ENCODE data around the gene PPP1CA. TPM values are rescaled to one million over a fixed set of nuclear protein-coding genes. Genes with fewer than 3 reads are reported as not detected.
"Not testable (repeated sequence)": the region's sequence is repeated elsewhere in the genome, so short reads cannot be mapped to it uniquely, and the experiment has no call there.

PPP1CA gene
- total RNA-seq, 1 donor from 2014 or later, result 92.4 TPM

DNA sequence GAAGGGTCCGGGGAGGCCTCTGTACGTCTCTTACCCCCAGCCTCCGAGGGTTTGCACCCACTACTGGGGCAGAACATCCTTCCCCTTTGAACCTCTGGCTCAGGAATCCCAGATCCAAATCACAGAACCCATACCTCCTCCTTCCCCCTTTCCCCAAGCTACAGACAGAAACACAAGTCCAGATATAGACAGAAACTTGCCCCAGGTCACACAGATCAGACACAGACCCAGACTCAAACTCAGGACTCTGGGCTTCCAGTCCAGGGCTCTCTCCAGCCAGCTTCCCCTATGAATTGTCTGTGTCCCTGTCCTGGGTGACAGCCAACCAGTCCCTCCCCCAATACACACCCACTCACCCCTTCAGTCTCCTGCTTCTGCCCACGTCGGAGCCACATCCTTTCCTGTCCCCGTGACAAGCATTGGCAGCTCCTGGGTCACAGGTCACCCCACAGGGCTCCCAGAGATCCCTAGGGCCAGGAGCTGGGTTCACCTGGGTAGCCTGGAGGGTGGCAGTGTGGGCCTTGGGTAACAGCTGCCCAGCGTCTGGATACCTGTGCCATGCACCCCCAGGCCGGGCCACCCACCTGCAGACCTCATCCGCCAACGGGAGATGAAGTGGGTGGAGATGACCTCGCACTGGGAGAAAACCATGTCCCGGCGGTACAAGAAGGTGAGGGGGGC lies 3.0 kb upstream of the PPP1CA start:
- DNase-seq (ENCODE audit: low spot score), result no peak

DNA sequence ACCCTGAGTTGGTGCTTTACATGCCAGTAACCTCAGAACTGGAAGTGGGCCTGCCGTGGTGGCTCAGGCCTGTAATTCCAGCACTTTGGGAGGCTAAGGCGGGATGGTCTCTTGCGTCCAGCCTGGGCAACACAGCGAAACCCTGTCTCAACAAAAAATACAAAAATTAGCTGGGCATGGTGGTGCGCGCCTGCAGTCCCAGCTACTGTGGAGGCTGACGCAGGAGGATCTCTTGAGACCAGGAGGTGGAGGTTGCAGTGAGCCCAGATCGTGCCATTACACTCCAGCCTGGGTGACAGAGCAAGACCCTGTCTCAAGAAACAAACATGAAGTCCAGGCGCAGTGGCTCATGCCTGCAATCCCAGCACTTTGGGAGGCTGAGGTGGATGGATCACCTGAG lies 1.4 kb upstream of the PPP1CA start:
- DNase-seq (ENCODE audit: low spot score), result not testable (repeated sequence)

GRCh38 chr11:67402192-67402839 lies 658 bp upstream of the PPP1CA start:
- DNase-seq (ENCODE audit: low spot score), result not testable (repeated sequence)

GRCh38 chr11:67400942-67401494 lies 640 bp downstream of the PPP1CA start:
- no peak for DNase-seq (ENCODE audit: low spot score)

DNA sequence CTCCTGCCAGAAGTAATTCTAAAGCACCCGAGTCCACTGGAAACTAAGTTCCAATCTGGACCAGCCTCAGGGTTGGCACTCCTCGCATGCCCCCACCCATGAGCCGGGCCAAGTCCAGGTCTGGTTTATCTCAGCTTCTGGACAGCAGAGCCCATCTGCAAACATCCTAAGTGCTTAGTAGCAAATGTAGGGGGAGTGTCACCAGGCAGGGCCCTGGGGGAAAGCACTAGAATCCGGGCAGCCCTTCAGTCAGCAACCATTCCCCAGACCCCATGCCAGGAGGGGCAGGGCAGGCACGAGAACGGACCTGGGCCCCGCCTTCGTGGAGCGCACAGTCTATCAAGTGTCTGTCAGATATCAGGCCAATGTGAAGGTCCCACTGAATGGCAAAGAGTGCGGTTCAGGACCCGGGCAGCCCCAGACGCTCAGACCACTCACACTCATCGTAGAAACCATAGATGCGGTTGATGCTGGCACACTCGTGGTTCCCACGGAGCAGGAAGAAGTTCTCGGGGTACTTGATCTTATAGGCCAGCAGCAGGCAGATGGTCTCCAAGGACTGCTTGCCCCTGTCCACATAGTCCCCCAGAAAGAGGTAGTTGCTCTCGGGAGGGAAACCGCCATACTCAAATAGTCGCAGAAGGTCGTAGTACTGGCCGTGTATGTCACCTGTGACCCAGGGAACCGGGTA lies 1.3 kb downstream of the PPP1CA start:
- DNase-seq (ENCODE audit: low spot score), result no peak

- no peak for DNase-seq (ENCODE audit: low spot score)
These were observed 2.7 kb downstream of the PPP1CA start for GRCh38 chr11:67398661-67399563.

- DNase-seq (ENCODE audit: low spot score), result no peak
These were observed 3.5 kb downstream of the PPP1CA start for GRCh38 chr11:67397986-67398660.

GRCh38 chr11:67397536-67397935 lies 4.1 kb downstream of the PPP1CA start:
- DNase-seq (ENCODE audit: low spot score), result no peak

- DNase-seq (ENCODE audit: low spot score), result no peak
These were observed 4.9 kb downstream of the PPP1CA start for GRCh38 chr11:67396587-67397389.

GRCh38 chr11:67396259-67396581 lies 5.4 kb downstream of the PPP1CA start:
- no peak for DNase-seq (ENCODE audit: low spot score)

DNA sequence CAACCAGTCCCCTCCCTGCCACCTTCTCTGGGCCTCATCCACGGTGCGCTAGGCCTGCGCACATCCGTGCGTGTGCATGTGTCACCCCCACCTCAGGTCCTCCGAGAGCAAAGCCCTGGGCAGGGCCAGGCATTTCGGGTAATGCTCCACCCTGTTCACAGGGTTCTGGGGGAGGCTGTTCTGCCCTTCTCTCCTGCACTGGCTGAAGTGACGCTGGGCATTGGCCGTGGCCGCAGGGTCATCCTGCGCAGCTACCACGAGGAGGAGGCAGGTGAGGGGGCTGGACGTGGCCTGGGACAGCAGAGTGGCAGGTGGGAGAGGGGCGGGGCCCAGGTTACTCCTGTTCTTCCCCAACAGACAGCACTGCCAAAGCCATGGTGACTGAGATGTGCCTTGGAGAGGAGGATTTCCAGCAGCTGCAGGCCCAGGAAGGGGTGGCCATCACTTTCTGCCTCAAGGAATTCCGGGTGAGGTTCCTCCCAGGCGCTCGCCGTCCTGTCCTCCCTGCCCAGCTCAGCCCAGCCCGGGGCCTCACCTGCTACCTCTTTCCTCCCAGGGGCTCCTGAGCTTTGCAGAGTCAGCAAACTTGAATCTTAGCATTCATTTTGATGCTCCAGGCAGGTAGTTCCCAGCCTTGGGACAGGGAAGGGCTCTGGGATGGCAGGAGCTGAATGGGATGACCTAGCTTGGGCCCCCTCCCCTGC lies 6.0 kb downstream of the PPP1CA start:
- no peak for DNase-seq (ENCODE audit: low spot score)

DNA sequence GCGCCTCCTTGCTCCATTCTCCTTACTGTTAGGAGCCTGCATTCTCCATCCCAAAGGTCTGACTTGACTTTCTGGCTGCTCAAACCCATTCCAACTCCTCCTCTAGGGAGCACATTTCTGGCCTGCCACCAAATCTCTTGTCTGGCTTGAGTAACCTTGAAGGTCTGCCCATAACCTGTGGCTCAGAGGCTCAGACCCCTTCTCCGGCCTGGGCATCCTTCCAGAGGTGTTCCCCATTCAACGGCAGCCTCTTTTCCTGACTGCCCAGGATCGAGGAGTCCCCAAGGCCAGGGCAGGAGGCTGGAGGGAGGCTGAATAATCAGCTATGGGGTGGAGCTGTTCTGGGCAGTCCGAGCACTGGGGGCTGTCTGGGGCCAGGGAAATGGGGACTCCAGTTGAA lies 7.7 kb downstream of the PPP1CA start:
- no peak for DNase-seq (ENCODE audit: low spot score)

GRCh38 chr11:67393437-67393836 lies 8.2 kb downstream of the PPP1CA start:
- no peak for DNase-seq (ENCODE audit: low spot score)

- no peak for DNase-seq (ENCODE audit: low spot score)
These were observed 9.4 kb downstream of the PPP1CA start for GRCh38 chr11:67392183-67392715.

GRCh38 chr11:67391304-67392182 lies 10.1 kb downstream of the PPP1CA start, which contains the start of gene RAD9A:
Gene RAD9A (plus strand): TSS chr11:67391986. CDS start chr11:67392045, 59 bp downstream.
- DNase-seq (ENCODE audit: low spot score), result peak; percentile 97

GRCh38 chr11:67390947-67391303 lies 10.7 kb downstream of the PPP1CA start:
- no peak for DNase-seq (ENCODE audit: low spot score)

GRCh38 chr11:67389477-67389876 lies 12.2 kb downstream of the PPP1CA start:
- no peak for DNase-seq (ENCODE audit: low spot score)

GRCh38 chr11:67387518-67387917 lies 14.1 kb downstream of the PPP1CA start:
- no peak for DNase-seq (ENCODE audit: low spot score)

All from mesenteric fat pad (tissue), 1 donor.